HG02588 (cell line): ENCODE data around the gene LBH.
"Not testable (repeated sequence)": the region's sequence is repeated elsewhere in the genome, so short reads cannot be mapped to it uniquely, and the experiment has no call there.

Experiments
- ATAC-seq: cut with Tn5 transposase; IDR thresholded peaks from one replicate; pipeline ENCODE4 v1.9.1; 2021; ENCODE audit warnings: mild to moderate bottlenecking, moderate library complexity; ENCODE audit not compliant: unreplicated experiment

Gene LBH

DNA sequence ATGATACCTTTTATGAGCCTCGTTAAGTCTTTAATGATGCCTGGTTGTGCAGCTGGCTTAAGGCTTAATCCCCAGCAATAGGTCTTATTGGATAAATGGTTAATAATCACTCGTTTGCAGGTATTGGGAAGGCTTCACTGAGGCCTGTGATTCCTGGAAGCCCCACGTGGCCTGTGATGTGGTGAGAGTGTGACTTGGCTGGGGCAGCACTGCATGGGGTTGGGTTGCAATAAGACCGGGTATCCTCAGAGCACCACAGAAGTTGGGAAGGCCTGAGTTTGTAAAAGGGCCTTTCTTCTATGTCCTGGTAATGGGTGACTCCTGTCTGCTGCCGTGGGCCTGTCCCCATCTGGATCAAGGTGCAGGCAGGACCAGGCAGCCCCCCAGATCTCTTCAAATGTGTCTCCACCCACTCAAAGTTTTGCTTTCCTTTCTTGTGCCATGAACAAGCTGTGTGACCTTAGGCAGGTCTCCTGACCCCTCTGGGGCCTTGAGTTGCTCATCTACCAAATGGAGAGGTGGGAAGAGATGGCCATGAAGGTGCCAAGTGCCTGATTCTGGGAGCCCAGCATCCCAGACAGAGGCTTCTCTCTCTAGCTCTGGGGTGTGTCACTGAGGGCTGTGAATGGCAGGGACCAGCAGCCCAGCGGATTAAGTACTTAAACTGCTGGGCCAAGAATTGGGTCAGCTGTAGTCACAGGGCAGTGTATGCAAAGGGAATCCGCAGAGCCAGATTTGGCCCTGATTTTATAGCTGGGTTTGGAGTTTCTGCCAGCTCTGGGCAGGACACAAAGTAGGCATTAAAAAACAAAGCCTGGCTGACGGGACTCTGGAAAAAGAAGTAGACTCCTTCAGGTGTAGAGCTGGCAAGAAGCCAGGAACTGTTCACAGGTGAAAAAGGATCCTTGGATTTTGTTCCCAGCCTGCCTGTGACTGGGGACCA, 24.4 kb downstream of the LBH start:
- no peak for ATAC-seq

DNA sequence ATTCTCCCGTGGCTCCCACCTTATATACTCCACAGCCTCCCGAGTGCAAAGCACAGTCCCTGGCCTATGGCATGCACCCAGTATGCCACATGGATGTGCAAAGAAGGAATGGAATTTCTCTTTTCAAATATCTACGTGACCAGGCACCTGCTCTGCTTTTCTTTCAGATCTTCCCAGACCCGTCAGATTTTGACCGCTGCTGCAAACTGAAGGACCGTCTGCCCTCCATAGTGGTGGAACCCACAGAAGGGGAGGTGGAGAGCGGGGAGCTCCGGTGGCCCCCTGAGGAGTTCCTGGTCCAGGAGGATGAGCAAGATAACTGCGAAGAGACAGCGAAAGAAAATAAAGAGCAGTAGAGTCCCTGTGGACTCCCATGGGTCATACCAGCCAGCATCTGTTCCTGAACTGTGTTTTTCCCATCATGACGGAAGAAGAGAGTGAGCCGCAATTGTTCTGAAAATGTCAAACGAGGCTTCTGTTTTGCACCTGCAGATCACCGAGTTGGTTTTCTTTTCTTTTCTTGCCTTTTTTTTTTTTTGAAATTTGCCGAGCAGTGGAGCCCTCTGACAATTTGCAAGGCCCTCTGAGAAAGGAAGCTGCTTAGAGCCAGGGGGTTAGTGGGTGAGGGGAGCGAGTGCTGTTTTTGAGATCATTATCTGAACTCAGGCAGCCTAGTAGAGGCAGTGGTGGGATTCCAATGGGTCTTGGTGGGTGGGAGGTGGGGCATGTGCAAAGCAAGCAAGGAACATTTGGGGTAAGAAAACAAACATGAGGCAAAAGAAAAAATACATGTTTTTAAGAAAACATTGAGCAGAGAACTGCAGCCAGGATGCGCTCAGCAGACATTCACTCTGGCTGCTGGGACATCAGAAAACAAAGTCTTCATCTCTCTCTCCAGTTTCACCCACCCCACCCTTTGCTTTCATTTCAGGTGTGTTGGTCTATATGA, 26.2 kb downstream of the LBH start:
- ATAC-seq, result no peak

DNA sequence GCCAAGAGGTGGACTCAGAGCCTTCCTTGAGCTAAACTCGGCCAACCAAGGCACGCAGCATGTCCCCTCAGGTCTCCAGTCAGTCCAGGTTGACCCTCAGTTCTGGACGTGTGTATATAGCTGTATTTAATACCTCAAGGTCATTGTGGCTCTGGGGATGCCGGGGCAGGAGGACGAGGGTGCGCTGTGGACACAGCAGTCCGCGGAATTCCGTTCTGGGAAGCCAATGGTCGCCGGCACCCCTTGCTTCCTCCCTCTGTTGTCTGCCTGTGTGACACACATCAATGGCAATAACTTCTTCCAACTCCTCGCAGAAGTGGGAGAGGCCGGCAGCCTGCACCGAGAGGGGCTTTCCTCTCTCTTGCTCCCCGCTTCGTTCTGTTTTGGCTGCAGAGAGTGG, 27.7 kb downstream of the LBH start:
- ATAC-seq, result no peak

DNA sequence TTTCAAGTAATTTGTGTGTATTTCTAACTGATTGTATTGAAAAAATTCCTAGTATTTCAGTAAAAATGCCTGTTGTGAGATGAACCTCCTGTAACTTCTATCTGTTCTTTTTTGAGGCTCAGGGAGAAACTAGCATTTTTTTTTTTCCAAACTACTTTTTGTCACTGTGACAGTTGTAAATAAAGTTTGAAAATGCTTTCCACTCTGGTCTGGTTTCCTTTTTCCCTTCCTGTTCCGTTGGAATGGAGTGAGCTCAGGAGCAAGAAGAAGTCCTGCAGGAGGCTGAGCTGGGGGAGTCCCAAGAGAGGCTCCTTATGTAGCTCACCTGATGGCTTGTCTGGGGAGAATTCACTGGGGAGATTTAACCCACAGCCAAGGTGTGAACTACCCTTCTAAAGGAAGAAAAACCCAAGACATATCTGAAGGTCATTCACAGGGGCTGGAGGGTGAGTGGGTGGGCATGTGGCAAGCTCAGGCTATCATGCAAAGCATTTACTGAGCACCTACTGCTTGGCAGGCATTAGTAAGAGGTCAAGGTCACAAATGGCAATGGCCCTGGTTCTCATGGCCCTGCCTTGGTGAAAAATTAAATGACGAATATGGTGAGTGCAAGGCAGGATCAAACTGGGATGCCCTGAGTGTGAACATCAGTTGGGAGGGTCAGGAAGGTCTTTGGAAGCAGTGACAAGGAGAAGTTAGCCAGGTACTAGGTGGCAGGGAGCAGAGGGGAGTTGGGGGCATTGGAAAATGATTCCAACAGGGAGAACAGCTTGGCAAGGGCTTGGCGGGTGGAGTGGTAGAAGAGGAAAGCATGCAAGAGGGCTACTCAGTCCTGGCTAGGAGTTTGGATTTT, 28.7 kb downstream of the LBH start:
- no peak for ATAC-seq

DNA sequence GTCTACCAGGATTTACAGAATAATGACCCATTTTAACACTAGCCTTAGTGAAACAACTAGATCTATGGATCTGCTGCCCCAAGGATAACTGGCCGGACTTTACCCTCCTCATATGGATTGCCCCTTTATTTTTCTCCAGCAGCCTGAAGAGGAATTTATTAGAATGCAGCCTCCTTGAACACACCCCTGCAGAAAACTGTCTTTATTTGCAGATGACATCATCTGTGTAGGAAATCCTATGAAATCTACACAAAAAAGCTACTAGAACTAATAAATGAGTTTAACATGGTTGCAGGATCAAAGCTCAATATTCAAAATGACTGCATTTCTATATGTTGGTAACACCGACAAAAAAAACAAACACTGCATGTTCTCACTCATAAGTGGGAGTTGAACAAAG, 29.6 kb downstream of the LBH start:
- ATAC-seq, result no peak

DNA sequence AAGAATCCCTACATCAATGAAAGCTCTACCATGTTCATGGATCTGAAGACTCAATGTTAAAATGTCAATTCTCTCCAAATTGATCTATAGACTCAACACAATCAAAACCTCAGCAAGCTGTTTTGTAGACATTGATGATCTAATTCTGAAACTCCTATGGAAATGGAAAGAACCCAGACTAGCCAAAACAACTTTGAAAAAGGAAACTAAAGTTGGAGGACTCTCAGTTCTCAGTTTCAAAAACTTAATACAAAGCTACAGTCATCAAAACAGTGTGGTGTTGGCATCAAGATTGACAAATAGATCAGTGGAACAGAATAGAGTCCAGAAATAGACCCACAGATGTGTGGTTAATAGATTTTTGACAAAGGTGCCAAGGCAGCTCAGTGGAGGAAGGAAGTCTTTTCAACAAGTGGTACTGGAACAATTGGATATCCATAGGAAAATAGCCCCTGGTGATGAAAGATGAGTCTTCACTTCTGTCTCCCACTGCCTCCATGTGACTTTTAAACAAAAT, 30.4 kb downstream of the LBH start:
- no peak for ATAC-seq

DNA sequence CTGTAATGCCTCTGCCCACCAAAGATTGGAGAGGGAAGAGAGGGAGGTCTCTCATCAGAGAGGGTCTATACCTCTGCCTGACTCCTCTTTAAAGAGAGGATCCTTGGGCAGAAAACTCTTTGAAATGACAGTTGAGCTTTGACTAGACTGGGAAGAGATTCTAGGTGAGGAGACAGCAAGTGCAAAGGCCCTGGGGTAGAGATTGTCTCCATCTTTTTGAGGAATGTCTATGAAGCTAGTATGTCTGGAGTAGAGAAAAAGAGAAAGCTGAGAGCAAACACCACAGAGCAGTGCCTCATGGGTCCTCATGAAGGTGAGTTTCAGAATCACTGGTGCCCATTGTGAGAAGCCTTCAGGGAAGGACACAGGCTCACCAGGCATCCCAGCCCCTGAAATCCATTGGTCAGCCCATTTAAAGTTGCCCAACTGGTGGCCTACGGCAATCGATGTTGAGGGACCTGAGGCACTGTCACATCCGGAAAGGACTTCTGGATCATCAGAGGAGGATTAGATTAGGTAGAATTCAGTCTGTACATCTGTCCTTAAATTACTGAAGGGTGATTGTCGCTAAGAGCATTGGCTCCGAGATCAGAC, 31.5 kb downstream of the LBH start:
- no peak for ATAC-seq

DNA sequence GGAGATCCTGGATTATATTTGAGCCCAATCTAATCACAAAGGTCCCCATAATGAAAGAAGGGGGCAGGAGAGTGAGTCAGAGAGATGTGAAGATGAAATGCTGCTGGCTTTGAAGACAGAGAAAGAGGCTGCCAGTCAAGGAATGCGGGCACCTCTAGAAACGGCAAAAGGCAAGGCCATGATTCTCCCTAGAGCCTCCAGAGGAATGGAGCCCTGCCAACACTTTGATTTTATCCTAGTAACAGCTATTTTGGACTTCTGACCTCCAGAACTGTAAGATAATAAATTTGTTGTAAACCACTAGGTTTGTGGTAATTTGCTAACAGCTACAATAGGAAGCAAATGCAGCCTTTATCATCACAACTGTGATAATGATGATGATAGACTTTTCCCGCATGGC, 32.9 kb downstream of the LBH start:
- ATAC-seq, result no peak

DNA sequence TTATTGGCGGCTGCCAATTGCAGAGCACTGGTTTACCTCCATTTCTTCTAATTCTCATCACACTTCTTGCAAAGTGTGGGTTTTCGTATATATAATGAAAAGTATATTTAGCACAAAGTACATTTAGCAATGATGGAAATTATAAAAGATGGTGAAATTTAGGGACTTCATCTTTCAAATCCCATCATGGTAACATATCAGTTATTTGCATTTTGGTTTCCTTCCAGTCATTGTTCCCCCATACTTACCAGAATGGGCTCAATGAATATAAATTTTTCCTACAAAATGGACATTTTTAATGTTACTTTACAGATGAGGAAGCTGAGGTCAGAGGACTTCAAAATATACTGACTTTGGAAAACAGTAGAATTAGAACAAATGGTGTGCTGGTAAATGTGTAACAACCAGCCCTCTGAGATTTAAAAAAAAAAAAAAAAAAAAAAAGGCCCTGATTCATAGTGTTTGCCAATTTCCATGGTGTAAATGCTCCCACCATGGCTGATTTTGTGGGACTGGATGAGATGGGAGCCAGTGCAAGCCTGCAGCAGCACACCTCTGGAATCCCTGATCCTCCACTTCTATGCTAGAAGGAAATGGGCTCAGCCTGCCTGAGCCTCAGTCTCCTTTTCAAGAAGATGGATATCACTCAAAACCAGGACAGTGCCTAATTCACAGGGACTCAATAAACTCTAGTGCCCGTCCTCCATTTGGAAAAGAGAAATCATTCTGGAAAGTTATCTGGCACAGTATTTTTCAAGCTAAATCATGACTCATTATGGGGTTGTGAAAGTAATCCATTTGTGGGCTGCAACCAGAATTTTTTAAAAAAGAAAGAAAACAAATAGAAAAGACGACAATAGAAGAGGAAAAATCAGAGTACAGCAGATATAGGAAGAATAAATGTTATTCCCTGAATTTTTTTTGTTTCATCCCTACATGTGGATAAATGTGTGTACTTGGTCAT, 34.0 kb downstream of the LBH start:
- no peak for ATAC-seq

DNA sequence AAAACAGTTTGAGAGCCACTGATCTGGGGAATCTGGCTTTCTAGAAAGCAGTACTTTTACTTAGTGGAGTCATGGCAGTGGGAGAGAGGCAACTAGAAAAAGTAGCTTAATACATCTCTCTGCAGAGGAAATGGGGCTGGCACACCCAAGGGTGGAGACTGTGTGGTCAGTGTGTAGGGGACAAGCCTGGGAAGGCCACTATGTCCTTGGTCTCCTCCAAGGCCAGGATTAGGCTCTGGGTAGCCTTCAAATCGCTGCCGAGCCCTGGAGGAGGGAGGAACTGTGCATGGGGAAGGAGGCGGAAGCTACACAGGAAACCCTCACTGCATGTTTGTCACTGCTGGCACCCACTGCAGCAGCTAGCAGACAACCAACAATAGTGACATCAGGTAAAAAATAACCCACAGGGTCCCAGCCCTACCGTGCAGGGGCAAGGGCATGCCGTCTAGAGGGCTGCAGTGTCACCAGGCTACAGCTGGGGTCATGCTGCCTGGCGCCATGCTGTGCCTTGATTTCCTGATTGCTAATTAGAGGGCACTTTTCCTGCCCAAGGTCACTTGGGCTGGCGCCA, 34.8 kb downstream of the LBH start:
- no peak for ATAC-seq

DNA sequence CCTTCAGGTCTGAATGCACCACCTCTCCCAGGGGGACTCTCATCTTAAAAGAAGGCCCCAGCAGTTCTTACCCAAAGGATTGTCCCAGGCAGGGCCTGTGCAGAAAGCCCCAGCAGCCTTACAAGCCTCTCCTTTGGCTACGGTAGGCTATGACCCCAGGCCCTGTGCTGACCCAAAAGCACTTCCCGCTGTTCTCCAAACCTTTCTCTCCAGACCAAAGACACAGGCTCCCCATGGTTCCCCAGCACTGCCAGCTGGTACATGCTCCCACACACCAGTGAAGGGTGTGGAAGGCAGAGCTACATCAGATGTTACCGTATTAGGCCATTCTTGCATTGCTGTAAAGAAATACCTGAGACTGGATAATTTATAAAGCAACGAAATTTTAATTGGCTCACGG, 35.4 kb downstream of the LBH start:
- no peak for ATAC-seq

DNA sequence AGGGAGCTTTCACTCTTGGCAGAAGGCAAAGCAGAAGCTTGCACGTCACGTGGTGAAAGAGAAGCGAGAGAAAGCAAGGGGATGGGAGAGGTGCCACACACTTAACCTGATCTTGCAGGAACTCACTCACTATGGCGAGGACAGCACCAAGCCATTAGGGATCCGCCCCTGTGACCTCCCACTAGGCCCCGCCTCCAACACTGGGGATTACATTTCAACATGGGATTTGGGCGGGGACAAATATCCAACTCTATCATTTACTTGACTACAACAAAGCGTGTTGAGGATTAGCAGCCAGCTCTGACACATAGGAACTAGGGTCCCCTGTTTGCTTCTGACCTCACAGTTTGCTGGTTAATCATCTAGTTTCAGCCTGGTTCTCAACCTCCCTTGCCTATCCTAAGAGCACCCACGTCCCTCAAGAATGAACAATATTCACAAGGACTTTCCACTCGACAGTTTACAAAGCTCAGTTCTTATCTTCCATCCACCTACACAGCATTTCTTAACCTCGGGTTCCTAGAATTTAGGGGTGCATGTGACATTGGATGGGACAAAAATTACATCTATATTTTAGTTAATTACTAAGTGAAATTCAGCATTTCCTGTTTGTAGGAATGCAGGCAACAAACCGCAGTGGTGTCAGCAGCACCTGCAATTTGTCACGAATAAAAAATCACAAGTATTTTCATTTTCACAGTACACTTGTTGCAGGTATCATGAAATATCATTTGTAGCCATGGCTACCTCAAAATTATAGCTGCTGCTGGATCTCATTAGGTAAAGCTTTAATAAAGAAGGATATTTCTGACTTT, 36.0 kb downstream of the LBH start:
- ATAC-seq, result no peak

DNA sequence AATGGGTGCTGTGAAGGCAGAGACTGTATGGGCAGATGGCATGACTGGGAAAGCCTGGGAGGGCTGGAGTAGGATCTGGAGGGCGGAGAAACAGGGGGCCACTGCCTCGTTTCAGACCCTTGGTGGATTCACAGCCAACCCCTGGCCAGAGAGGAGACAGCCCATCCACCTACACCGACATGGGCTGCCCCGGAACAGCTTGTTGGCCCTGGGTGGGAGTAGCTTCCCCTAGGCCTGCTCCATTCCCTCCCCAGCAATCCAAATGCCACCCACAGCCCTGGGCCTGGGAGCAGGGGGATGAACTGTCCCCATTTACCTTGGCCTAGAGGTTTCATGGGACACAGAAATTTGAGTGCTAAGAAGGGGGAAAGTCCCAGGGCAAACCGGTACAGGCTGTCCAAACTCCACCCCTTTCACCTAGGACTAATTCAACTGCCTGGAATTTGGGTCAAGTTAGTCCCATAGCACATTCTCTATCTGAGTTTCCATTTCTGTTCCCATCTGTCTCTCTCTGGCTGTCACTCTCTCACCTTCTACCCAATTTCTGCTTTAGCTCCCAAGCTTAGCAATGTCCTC, 37.0 kb downstream of the LBH start:
- no peak for ATAC-seq

DNA sequence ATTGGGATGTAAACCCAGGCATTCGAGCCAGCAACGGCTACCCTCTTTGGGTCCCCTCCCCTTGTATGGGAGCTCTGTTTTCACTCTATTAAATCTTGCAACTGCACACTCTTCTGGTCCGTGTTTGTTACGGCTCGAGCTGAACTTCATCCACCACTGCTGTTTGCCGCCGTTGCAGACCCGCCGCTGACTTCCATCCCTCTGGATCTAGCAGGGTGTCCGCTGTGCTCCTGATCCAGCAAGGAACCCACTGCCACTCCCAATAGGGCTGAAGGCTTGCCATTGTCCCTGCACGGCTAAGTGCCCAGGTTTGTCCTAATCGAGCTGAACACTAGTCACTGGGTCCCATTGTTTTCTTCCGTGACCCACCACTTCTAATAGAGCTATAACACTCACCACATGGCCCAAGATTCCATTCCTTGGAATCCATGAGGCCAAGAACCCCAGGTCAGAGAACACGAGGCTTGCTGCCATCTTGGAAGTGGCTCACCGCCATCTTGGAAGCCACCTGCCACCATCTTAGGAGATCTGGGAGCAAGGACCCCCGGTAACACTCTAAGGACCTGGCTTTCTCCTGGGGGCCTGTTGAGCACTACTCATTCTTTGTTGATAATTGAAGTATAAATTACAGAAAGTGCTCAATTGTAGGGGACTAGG, 37.9 kb downstream of the LBH start:
- not testable (repeated sequence) for ATAC-seq

DNA sequence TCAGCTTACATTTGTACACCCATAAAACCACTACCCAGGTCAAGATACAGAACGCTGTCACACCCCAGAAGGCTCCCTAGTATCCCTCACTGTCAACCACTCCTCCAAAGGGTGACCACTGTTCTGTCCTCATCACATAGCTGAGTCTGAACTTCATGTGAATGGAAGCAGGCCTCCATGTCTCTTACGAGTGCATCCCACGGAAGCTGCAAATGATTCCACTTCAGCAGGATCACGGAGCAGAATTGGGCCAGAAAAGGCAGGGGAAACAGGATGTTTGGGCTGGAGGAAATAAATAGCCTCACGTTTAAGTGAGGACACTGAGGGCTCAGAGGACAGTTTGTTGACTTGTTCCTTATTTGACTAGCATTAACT, 38.4 kb downstream of the LBH start:
- no peak for ATAC-seq

DNA sequence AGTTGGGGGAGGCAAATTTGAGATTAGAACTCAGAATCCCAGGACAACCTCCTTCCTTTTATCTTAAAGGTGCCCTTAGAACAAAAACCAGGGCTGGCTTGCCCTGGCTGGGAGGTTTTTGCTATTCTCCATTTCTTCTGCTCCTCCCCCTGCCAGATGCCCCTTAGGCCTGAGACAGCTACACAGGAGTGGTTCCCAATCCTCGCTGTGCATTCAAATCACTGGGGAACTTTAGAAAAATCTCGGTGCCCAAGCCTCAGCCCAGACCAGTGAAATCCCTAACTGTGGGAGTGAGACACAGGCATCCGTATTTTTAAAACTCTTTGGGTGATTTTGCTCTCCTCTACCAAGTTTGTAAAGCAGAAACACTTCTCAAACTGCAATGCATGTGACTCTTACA, 38.8 kb downstream of the LBH start:
- ATAC-seq, result no peak

DNA sequence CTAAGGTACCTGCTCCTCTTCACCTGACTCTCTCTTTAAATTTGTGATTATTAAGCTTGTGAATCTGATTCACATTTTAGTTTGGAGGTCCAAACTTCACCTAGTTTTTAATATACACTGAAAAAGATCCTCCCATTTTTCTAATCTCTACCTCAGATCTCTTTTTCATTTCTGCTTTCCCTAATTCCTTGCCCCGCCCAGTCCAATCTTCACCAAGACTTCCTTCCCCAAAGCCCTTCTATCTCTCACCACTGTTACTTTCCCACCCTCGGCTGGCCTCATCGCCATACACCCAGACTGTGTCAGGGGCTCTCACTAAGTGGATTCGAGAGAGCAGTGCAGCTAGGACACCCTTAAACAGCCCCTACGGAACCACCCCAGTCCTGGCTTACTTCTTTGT, 40.0 kb downstream of the LBH start:
- no peak for ATAC-seq
